Right atrium auricular region (tissue), 2 donors: ENCODE measurements around the gene PRKD1. TPM values are rescaled to one million over a fixed set of nuclear protein-coding genes. Genes with fewer than 3 reads are reported as not detected.

Experiments
- DNase-seq: peaks from one replicate; pipeline ENCODE4 v3.0.0-alpha.2; 2019; ENCODE audit warnings: low spot score
- H3K27ac ChIP-seq, 2 donors: fragments of 200-600 bp; sonication (generic); 1 replicate in 1 of 2; 2 replicates in 1 of 2; pipeline ENCODE4 v1.5.1; 2016 to 2019
- H3K27me3 ChIP-seq, 2 donors: fragments of 200-600 bp; sonication (generic); one replicate each; pipeline versions ENCODE4 v1.5.1 to v1.6.0; 2017 to 2019
- H3K36me3 ChIP-seq: fragments of 200-600 bp; sonication (generic); one replicate; pipeline ENCODE4 v1.5.1; 2016
- H3K4me1 ChIP-seq, 2 donors: fragments of 200-600 bp; sonication (generic); one replicate each; pipeline versions ENCODE4 v1.5.1 to v1.6.0; 2017 to 2019
- H3K4me3 ChIP-seq, 2 donors: fragments of 200-600 bp; sonication (generic); 1 replicate in 1 of 2; 2 replicates in 1 of 2; pipeline ENCODE4 v1.5.1; 2017 to 2019; ENCODE audit warnings: mild to moderate bottlenecking in 1 of 2, moderate library complexity in 1 of 2
- H3K9me3 ChIP-seq, 2 donors: fragments of 200-600 bp; sonication (generic); one replicate each; pipeline ENCODE4 v1.5.1; 2019
- CTCF ChIP-seq, 2 donors: fragments of 200-600 bp; sonication (generic); IDR thresholded peaks; one replicate each; pipeline ENCODE4 v1.5.1; 2019; ENCODE audit warnings: antibody characterized with exemption in 2 of 2
- total RNA-seq, 2 donors: library from RNA; depleted of rRNA; stranded (reverse); fragments of >200 nt; gene quantifications; one replicate each; pipeline ENCODE4 v1.1.0, GENCODE V29; 2016

The PRKD1 gene
- total RNA-seq: 1 to 10 TPM; 4.3 to 7.5 TPM

- H3K4me1 ChIP-seq: peaks cover 0 to 22% of the 10 kb centered on the region in 2 donors
- peak; percentile 62 for DNase-seq
- no peaks in the 10 kb centered on the region for H3K36me3 ChIP-seq
- peak within 1 kb of the TSS; percentile 62 to 77 for H3K4me3 ChIP-seq
- no peaks in the 10 kb centered on the region for H3K27me3 ChIP-seq
- peak within 1 kb of the TSS; percentile 72 to 77 for H3K27ac ChIP-seq
- H3K9me3 ChIP-seq: no peaks in the 10 kb centered on the region
- peak in 1 of 2 donors; percentile 57 for TF ChIP-seq CTCF (IDR thresholded peaks at IDR 0.05)
Observed at GRCh38 chr14:29927376-29928116, at the start of gene PRKD1. TSS of gene PRKD1 (minus strand) at chr14:29927847.

- H3K36me3 ChIP-seq: no peaks in the 10 kb centered on the region
- H3K4me1 ChIP-seq: no peaks in the 10 kb centered on the region
- TF ChIP-seq CTCF (IDR thresholded peaks at IDR 0.05): no peak
- no peaks in the 10 kb centered on the region for H3K27me3 ChIP-seq
- no peak overlapping the region for H3K4me3 ChIP-seq
- DNase-seq: no peak
- H3K9me3 ChIP-seq: no peaks in the 10 kb centered on the region
- H3K27ac ChIP-seq: no peak overlapping the region
Observed at GRCh38 chr14:29971101-29971500, 43.5 kb upstream of the PRKD1 start.

GRCh38 chr14:29955087-29955486, 27.4 kb upstream of the PRKD1 start:
- no peak for DNase-seq
- no peaks in the 10 kb centered on the region for H3K4me1 ChIP-seq
- no peak overlapping the region for H3K27ac ChIP-seq
- peaks cover 0 to 4% of the 10 kb centered on the region in 2 donors for H3K9me3 ChIP-seq
- no peaks in the 10 kb centered on the region for H3K36me3 ChIP-seq
- H3K27me3 ChIP-seq: no peaks in the 10 kb centered on the region
- TF ChIP-seq CTCF (IDR thresholded peaks at IDR 0.05): no peak
- no peak overlapping the region for H3K4me3 ChIP-seq

- Histone ChIP-seq H3K36me3 (no peaks in the 10 kb centered on the region), H3K4me1 (no peaks in the 10 kb centered on the region), H3K4me3 (no peak overlapping the region), H3K27ac (no peak overlapping the region), H3K27me3 (no peaks in the 10 kb centered on the region), H3K9me3 (peaks cover 0 to 4% of the 10 kb centered on the region in 2 donors)
- DNase-seq: no peak
- TF ChIP-seq CTCF (IDR thresholded peaks at IDR 0.05): no peak
Observed at GRCh38 chr14:29953501-29953900, 25.9 kb upstream of the PRKD1 start.

GRCh38 chr14:29944091-29944490, 16.4 kb upstream of the PRKD1 start:
- H3K4me3 ChIP-seq: no peak overlapping the region
- no peak for DNase-seq
- no peaks in the 10 kb centered on the region for H3K36me3 ChIP-seq
- no peaks in the 10 kb centered on the region for H3K4me1 ChIP-seq
- TF ChIP-seq CTCF (IDR thresholded peaks at IDR 0.05): no peak
- H3K9me3 ChIP-seq: peaks cover 0 to 14% of the 10 kb centered on the region in 2 donors
- no peak overlapping the region for H3K27ac ChIP-seq
- H3K27me3 ChIP-seq: no peaks in the 10 kb centered on the region

GRCh38 chr14:29941401-29941800, 13.8 kb upstream of the PRKD1 start:
- Histone ChIP-seq H3K4me3 (no peak overlapping the region), H3K36me3 (no peaks in the 10 kb centered on the region), H3K4me1 (no peaks in the 10 kb centered on the region), H3K9me3 (peaks cover 0 to 8% of the 10 kb centered on the region in 2 donors), H3K27me3 (no peaks in the 10 kb centered on the region), H3K27ac (no peak overlapping the region)
- DNase-seq: no peak
- no peak for TF ChIP-seq CTCF (IDR thresholded peaks at IDR 0.05)
